Liver (tissue), 9 donors: ENCODE data around the gene PRMT6. TPM values are rescaled to one million over a fixed set of nuclear protein-coding genes. Genes with fewer than 3 reads are reported as not detected.
"Not testable (repeated sequence)": the region's sequence is repeated elsewhere in the genome, so short reads cannot be mapped to it uniquely, and the experiment has no call there.

Experiments
- DNase-seq: peaks from one replicate; pipeline ENCODE4 v3.0.0-alpha.2; 2017; ENCODE audit warnings: low spot score
- H3K27ac ChIP-seq, 2 donors: one replicate each; pipeline ENCODE4 v1.7.0; 2013; ENCODE audit warnings: inconsistent platforms in 2 of 2, low read length in 2 of 2, control low read depth in 1 of 2, low read depth in 1 of 2, mild to moderate bottlenecking in 1 of 2
- H3K27me3 ChIP-seq, 4 donors: one replicate each; pipeline versions ENCODE4 v1.6.1 to v1.7.0; 2013; ENCODE audit warnings: low read length in 3 of 4, inconsistent platforms in 1 of 4, mild to moderate bottlenecking in 1 of 4, moderate library complexity in 1 of 4; ENCODE audit not compliant: control insufficient read depth in 4 of 4, insufficient read depth in 4 of 4
- H3K36me3 ChIP-seq, 4 donors: one replicate each; pipeline versions ENCODE4 v1.6.1 to v1.7.0; 2013; ENCODE audit warnings: low read length in 3 of 4, mild to moderate bottlenecking in 3 of 4, low read depth in 1 of 4, moderate library complexity in 1 of 4; ENCODE audit not compliant: control insufficient read depth in 4 of 4, insufficient read depth in 3 of 4
- H3K4me1 ChIP-seq, 4 donors: one replicate each; pipeline versions ENCODE4 v1.6.1 to v1.7.0; 2013; ENCODE audit warnings: low read length in 3 of 4, mild to moderate bottlenecking in 3 of 4, moderate library complexity in 1 of 4; ENCODE audit not compliant: control insufficient read depth in 4 of 4, insufficient read depth in 4 of 4
- H3K4me3 ChIP-seq, 3 donors: one replicate each; pipeline versions ENCODE4 v1.6.1 to v1.7.0; 2013; ENCODE audit warnings: low read length in 3 of 3, control low read depth in 1 of 3, low read depth in 1 of 3, mild to moderate bottlenecking in 1 of 3
- H3K9ac ChIP-seq, 2 donors: one replicate each; pipeline ENCODE4 v1.7.0; 2013; ENCODE audit warnings: low read length in 2 of 2, mild to moderate bottlenecking in 2 of 2, moderate library complexity in 2 of 2, control low read depth in 1 of 2, low read depth in 1 of 2
- H3K9me3 ChIP-seq, 4 donors: one replicate each; pipeline versions ENCODE4 v1.6.1 to v1.7.0; 2013; ENCODE audit warnings: low read length in 3 of 4; ENCODE audit not compliant: control insufficient read depth in 4 of 4
- ATF3 ChIP-seq: IDR thresholded peaks from 2 replicates; pipeline ENCODE4 v1.6.1; 2016; ENCODE audit warnings: antibody characterized with exemption
- EGR1 ChIP-seq, 2 donors: IDR thresholded peaks; 2 replicates each; pipeline ENCODE4 v1.6.1; 2016 to 2018; ENCODE audit warnings: antibody characterized with exemption in 2 of 2, low read depth in 2 of 2
- FOXA1 ChIP-seq: IDR thresholded peaks from 2 replicates; pipeline ENCODE4 v1.6.1; 2016; ENCODE audit warnings: antibody characterized with exemption
- FOXA2 ChIP-seq: IDR thresholded peaks from 2 replicates; pipeline ENCODE4 v1.6.1; 2016; ENCODE audit warnings: antibody characterized with exemption
- GABPA ChIP-seq, 2 donors: IDR thresholded peaks in 1 of 2; conservative IDR thresholded peaks in 1 of 2; 2 replicates each; pipeline ENCODE4 v1.6.1; 2016; ENCODE audit warnings: antibody characterized with exemption in 2 of 2, mild to moderate bottlenecking in 1 of 2, moderate library complexity in 1 of 2
- HNF4A ChIP-seq, 2 donors: conservative IDR thresholded peaks; 2 replicates each; pipeline ENCODE4 v1.6.1; 2016; ENCODE audit warnings: antibody characterized with exemption in 2 of 2, mild to moderate bottlenecking in 2 of 2
- HNF4G ChIP-seq: IDR thresholded peaks from 2 replicates; pipeline ENCODE4 v1.6.1; 2016; ENCODE audit warnings: antibody characterized with exemption
- JUND ChIP-seq, 2 donors: IDR thresholded peaks; 2 replicates each; pipeline ENCODE4 v1.6.1; 2016; ENCODE audit warnings: antibody characterized with exemption in 2 of 2
- NR2F2 ChIP-seq: IDR thresholded peaks from 2 replicates; pipeline ENCODE4 v1.6.1; 2016; ENCODE audit warnings: antibody characterized with exemption
- REST ChIP-seq: IDR thresholded peaks from 2 replicates; pipeline ENCODE4 v1.6.1; 2016; ENCODE audit warnings: antibody characterized with exemption, mild to moderate bottlenecking
- RXRA ChIP-seq, 2 donors: IDR thresholded peaks; 2 replicates each; pipeline ENCODE4 v1.6.1; 2017 to 2018; ENCODE audit warnings: antibody characterized with exemption in 2 of 2, mild to moderate bottlenecking in 1 of 2
- SP1 ChIP-seq: IDR thresholded peaks from 2 replicates; pipeline ENCODE4 v1.6.1; 2018; ENCODE audit warnings: antibody characterized with exemption, mild to moderate bottlenecking
- TAF1 ChIP-seq: conservative IDR thresholded peaks from 2 replicates; pipeline ENCODE4 v1.6.1; 2016; ENCODE audit warnings: antibody characterized with exemption, mild to moderate bottlenecking
- YY1 ChIP-seq: IDR thresholded peaks from 2 replicates; pipeline ENCODE4 v1.6.1; 2016; ENCODE audit warnings: antibody characterized with exemption, mild to moderate bottlenecking
- ZBTB33 ChIP-seq: IDR thresholded peaks from 2 replicates; pipeline ENCODE4 v1.6.1; 2016; ENCODE audit warnings: antibody characterized with exemption
- WGBS: extraction: QIAGEN DNeasy Blood & Tissue Kit; methylation state at CpG from one replicate; pipeline ENCODE4 v1.1.7; 2013; 5-methylcytosine and 5-hydroxymethylcytosine counted together
- polyA plus RNA-seq, 2 donors: library from polyadenylated mRNA; stranded (reverse) in 1 of 2; unstranded in 1 of 2; fragments of 200-250 nt in 1 of 2; fragments of >200 nt in 1 of 2; fragmentation: Nextera tagmentation in 1 of 2; extraction: Ambion mirVana in 1 of 2; gene quantifications; one replicate each; pipeline versions ENCODE4 v1.2.1 to v1.2.3, GENCODE V29; 2013 to 2015
- total RNA-seq, 2 donors: library from RNA; depleted of rRNA; stranded (reverse); fragments of >200 nt; gene quantifications; one replicate each; pipeline ENCODE4 v1.2.3, GENCODE V29; 2014
- TF ChIP-seq, protein P1 (sequence below): IDR thresholded peaks from 2 replicates; pipeline ENCODE4 v1.6.1; 2016; ENCODE audit warnings: antibody characterized with exemption
- TF ChIP-seq, protein P2 (sequence below): fragments of 150-350 bp; IDR thresholded peaks from 2 replicates; pipeline ENCODE4 v1.5.1; 2017; ENCODE audit warnings: improper control_type of control experiment, low read depth, low read length; ENCODE audit not compliant: missing input control
- donor health status: healthy.
- donor health status: healthy.
- donor health status: healthy.
- donor health status: healthy.
- donor health status: healthy.

PRMT6 gene
- total and polyA plus RNA-seq, 4 donors, result 8.5 to 15.2 (median 14.4) TPM

GRCh38 chr1:107091418-107091817 lies 34.9 kb downstream of the PRMT6 start:
- H3K9ac ChIP-seq, result no peak overlapping the region
- no peaks in the 10 kb centered on the region for H3K4me1 ChIP-seq
- no peak for DNase-seq
- no peaks in the 10 kb centered on the region for H3K36me3 ChIP-seq
- H3K9me3 ChIP-seq, result no peaks in the 10 kb centered on the region
- H3K4me3 ChIP-seq, result no peak overlapping the region
- H3K27ac ChIP-seq, result no peak overlapping the region
- TF ChIP-seq EGR1 (IDR thresholded peaks at IDR 0.05; ENCODE audit: low read depth in 2 of 2) (no peak), GABPA (IDR thresholded peaks at IDR 0.05 in 1 of 2, conservative IDR thresholded peaks at IDR 0.05 in 1 of 2) (no peak), FOXA1 (no peak), TAF1 (no peak), YY1 (no peak), ATF3 (no peak), NR2F2 (no peak), HNF4A (conservative IDR thresholded peaks at IDR 0.05) (no peak), SP1 (no peak), HNF4G (no peak), REST (no peak)
- TF ChIP-seq, protein P1, sequence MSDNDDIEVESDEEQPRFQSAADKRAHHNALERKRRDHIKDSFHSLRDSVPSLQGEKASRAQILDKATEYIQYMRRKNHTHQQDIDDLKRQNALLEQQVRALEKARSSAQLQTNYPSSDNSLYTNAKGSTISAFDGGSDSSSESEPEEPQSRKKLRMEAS, result no peak
- TF ChIP-seq, protein P2, sequence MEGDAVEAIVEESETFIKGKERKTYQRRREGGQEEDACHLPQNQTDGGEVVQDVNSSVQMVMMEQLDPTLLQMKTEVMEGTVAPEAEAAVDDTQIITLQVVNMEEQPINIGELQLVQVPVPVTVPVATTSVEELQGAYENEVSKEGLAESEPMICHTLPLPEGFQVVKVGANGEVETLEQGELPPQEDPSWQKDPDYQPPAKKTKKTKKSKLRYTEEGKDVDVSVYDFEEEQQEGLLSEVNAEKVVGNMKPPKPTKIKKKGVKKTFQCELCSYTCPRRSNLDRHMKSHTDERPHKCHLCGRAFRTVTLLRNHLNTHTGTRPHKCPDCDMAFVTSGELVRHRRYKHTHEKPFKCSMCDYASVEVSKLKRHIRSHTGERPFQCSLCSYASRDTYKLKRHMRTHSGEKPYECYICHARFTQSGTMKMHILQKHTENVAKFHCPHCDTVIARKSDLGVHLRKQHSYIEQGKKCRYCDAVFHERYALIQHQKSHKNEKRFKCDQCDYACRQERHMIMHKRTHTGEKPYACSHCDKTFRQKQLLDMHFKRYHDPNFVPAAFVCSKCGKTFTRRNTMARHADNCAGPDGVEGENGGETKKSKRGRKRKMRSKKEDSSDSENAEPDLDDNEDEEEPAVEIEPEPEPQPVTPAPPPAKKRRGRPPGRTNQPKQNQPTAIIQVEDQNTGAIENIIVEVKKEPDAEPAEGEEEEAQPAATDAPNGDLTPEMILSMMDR, result no peak
- no peaks in the 10 kb centered on the region for H3K27me3 ChIP-seq
- 72% methylated on average over 1 of the region's 1 CpG for WGBS

DNA sequence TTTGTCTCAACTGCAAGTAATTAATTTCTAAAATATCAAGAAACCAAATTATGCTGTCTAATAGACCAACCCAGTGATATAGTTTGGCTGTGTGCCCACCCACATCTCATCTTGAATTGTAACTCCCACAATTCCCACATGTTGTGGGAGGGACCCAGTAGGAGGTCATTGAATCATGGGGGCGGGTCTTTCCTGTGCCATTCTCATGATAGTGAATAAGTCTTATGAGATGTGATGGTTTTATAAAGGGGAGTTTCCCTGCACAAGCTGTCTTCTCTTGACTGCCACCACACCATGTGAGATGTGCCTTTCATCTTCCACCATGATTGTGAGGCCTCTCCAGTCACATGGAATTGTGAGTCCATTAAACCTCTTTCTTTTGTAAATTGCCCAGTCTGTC lies 36.9 kb downstream of the PRMT6 start:
- H3K27me3 ChIP-seq, result not testable (repeated sequence)

DNA sequence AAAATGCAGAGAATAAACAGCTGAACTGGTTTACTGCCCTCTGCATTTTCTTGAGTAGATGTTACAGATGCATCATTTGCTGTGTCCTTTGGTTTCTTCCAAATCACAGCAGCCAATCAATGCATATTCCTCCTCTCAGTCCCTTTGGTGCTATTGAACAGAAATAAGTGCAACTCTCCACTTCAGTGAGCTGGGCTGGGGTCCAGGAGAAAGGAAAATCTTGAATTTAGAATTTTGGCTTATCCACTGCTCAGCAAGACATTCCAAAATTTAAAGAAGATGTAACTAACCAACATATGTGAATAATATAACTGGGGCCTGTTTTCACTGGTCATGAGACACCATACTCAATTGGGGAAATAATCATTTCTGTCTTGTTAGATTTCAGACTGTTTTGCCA lies 39.2 kb downstream of the PRMT6 start:
- Histone ChIP-seq H3K9me3 (no peaks in the 10 kb centered on the region), H3K27me3 (peaks cover 0 to 2% (median 0%) of the 10 kb centered on the region in 4 donors), H3K4me1 (no peaks in the 10 kb centered on the region), H3K4me3 (no peak overlapping the region), H3K36me3 (no peaks in the 10 kb centered on the region), H3K27ac (no peak overlapping the region), H3K9ac (no peak overlapping the region)
- no peak for DNase-seq
- TF ChIP-seq YY1 (no peak), SP1 (no peak), HNF4G (no peak), GABPA (IDR thresholded peaks at IDR 0.05 in 1 of 2, conservative IDR thresholded peaks at IDR 0.05 in 1 of 2) (no peak), RXRA (IDR thresholded peaks at IDR 0.05) (no peak), FOXA2 (no peak), EGR1 (IDR thresholded peaks at IDR 0.05; ENCODE audit: low read depth in 2 of 2) (no peak), JUND (IDR thresholded peaks at IDR 0.05) (no peak), ZBTB33 (no peak), ATF3 (no peak), HNF4A (conservative IDR thresholded peaks at IDR 0.05) (no peak), NR2F2 (no peak), FOXA1 (no peak)
- TF ChIP-seq, protein P1, result no peak
- TF ChIP-seq, protein P2, result no peak

More for the DNA sequence above, 36.9 kb downstream of the PRMT6 start:
- not testable (repeated sequence) for DNase-seq, H3K4me1 ChIP-seq, H3K4me3 ChIP-seq, H3K9ac ChIP-seq, H3K27ac ChIP-seq, H3K36me3 ChIP-seq, H3K9me3 ChIP-seq
- 51% methylated on average over 1 of the region's 1 CpG for WGBS
